MM.1S (cell line): ENCODE measurements around the gene RDH13.
A peak's percentile ranks its signal among the peaks of the same experiment; 100 is the strongest.

Experiments
- EZH2 ChIP-seq: fragments of 300-600 bp; sonication (generic); optimal IDR thresholded peaks from 2 replicates; pipeline ENCODE3; 2017; ENCODE audit warnings: low read depth, mild to moderate bottlenecking, antibody characterized with exemption, low read length, mixed read lengths
- EZH2phosphoT487 ChIP-seq: fragments of 300-600 bp; sonication (generic); IDR thresholded peaks from 2 replicates; pipeline ENCODE4 v1.6.1; 2018; ENCODE audit warnings: antibody characterized with exemption, low read length
- TF ChIP-seq, protein P1 (sequence below): fragments of 300-600 bp; sonication (generic); IDR thresholded peaks from 2 replicates; pipeline ENCODE4 v1.5.1; 2016; ENCODE audit warnings: antibody characterized with exemption, low read length, mixed read lengths

DNA sequence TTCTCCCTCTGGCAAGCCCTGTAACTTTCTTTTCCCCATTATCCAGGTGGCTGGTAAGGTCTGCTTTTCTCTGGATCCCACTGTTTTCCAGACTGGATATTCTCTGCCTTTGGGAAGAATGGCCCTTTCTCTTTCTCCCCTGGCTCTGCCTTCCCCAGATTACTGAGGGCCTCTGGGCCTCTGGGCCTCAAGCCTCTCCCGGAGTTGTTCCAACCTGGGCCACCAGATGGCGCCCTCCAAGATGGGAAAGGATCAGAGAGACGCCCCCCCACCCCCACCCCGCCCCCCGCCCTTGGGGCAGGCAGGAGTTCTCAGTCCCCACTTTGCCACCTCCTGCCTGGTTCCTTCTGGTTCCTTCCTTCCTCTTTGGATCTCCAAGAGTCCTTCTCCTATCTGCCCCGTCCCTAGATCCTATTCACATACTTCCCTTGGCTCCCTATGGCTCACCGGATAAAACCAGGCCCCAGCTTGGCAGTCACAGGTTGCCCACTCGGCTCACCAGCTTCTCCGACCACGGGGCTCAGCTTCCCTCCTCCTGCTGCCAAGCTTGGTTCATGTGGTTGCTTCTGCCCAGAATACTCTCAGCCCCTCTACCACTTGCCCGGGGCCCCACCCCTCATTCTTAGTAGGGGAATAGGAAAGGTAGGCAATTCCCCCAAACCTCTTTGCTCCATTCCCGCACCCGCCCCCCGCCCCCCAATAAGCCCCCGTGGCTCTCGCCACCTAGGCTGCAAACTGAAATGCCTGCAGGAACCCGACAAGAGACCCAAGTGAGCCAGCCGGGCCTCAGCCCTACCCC lies 25.8 kb upstream of the RDH13 start:
- TF ChIP-seq, protein P1, sequence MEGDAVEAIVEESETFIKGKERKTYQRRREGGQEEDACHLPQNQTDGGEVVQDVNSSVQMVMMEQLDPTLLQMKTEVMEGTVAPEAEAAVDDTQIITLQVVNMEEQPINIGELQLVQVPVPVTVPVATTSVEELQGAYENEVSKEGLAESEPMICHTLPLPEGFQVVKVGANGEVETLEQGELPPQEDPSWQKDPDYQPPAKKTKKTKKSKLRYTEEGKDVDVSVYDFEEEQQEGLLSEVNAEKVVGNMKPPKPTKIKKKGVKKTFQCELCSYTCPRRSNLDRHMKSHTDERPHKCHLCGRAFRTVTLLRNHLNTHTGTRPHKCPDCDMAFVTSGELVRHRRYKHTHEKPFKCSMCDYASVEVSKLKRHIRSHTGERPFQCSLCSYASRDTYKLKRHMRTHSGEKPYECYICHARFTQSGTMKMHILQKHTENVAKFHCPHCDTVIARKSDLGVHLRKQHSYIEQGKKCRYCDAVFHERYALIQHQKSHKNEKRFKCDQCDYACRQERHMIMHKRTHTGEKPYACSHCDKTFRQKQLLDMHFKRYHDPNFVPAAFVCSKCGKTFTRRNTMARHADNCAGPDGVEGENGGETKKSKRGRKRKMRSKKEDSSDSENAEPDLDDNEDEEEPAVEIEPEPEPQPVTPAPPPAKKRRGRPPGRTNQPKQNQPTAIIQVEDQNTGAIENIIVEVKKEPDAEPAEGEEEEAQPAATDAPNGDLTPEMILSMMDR = peak; percentile 47
- no peak for TF ChIP-seq EZH2
- TF ChIP-seq EZH2phosphoT487 = no peak
